Activated naive CD8-positive, alpha-beta T cell treated with anti-CD3 and anti-CD28 coated beads, Interleukin-2, amount 50 U/mL, for 16 hours (primary cell): ENCODE data around the gene ARMCX2.
"Not testable (repeated sequence)": the region's sequence is repeated elsewhere in the genome, so short reads cannot be mapped to it uniquely, and the experiment has no call there.

Experiments
- DNase-seq: peaks from one replicate; pipeline ENCODE4 v3.0.0-alpha.2; 2020; ENCODE audit warnings: low read depth, low spot score

Gene ARMCX2

GRCh38 chrX:101659601-101660063 is at the start of gene ARMCX2:
Gene ARMCX2, minus strand, starts transcription at chrX:101659850. Its CDS starts 2,262 bp downstream, at chrX:101657588.
- DNase-seq, result no peak

GRCh38 chrX:101709384-101709783 is 49.7 kb upstream of the ARMCX2 start:
- DNase-seq, result no peak

DNA sequence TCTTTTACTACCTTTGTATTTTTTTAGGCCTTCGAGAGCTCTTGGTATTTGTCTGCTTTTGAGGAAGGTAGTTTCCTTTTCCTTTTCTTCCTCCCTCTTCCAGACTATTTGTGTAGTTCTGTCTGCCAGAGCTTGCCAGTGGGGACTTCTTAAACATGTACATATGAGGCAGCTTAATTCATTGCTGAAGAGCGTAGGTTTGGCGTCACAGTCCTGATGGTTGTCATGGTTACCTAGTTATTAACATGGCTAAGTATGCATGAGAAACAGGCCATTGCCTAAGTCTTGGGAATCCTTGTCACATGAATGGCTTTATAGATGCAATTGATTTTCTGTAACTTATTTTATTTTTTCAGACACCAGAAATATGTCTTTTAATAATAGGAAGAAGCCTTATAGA is 48.5 kb upstream of the ARMCX2 start:
- DNase-seq, result no peak

DNA sequence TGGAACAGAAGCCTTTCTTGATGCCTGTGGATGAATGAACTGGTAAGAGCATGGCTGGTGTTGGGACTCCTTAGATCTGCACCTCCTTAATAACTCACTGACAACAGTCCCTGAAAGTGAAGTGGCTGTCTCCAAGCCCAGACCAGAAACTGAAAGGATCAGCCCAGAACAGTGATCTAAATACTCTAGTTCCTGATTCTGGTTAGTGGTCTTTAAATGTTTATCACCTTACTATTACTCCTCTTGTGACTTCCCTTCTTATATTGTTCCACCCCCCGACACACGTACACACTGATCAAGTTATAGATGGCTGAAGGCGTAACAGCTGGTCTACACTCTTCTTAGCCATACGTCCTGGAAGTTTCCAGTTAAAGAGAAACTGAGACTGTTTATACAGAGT is 33.8 kb upstream of the ARMCX2 start:
- no peak for DNase-seq

GRCh38 chrX:101691835-101692234 is 32.2 kb upstream of the ARMCX2 start:
- DNase-seq, result no peak

DNA sequence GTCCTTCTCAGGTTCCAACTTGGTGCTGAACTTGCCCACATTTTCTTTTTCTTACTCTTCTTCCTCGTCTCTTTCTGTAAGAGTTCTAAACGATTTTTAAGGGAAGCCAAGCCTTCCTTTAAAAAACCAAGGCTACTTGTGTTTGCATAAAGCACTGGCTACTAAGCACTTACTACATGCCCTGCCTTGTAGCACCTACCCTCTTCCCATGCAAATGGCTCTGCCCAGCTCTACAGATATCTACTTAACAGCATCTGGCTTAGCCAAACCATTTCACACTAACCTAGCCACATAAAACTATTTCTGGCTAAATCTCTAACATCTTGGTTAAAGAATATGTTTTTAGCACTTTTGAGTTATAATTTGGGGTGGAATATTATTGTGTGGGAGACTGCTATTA is 26.9 kb upstream of the ARMCX2 start:
- DNase-seq, result no peak

- DNase-seq, result no peak
Measured at GRCh38 chrX:101685923-101686322, 26.3 kb upstream of the ARMCX2 start.

DNA sequence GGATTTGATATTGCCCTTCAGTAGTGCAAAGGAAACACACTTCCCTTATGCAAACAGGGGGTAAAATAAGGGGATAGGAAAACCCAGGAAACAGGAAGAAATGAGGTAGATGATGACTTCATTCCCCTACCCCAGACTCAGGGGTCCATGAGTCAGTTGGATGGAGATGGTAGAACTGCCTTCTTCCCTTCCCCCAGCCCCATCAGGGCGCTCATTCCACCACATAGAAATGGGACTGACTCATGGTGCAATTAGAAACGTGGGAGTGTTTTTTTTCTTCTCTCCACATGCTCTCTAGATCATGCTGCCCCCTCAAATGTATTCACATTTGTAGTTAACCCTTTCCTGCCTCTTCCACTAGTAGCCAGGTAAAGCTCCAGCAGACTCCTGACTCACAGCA is 23.1 kb upstream of the ARMCX2 start:
- DNase-seq, result no peak

DNA sequence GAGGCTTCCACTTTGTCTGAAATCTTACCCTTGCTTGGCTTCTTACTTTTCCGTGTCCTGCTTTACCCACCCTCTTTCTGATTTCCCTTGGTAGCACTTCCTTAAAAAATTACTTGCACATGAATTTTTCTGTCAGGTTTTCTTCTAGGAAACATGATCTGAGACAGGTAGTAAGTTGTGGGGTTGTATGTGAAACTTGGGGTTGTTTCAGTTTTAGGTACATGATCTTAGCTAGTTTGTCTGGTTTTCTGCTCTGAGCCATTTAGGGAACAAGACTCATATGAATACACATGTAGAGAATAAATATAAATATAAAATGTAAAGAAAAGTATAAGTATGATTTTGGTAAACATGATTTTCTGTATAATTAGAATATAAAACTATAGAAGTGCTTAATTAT is 17.4 kb upstream of the ARMCX2 start:
- DNase-seq, result no peak

GRCh38 chrX:101676571-101676970 is 16.9 kb upstream of the ARMCX2 start:
- DNase-seq, result no peak

DNA sequence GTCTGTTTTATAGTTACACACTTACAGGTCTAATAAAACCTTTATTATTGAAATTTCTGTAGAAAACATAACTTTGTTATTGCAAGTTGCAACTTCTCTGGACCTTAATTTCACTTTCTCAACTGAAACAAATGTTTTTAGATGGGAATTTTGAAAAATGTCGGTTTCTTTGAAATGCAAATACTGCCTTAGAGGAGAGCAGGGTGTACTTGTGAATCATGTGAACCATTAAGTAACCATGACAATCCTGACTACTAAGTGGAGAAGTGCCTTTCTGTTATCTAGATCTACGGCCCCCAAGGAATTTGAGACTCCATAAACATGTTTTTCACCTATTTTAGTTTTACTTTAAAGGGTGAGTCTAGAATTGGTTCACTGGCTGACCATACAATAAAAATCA is 8.5 kb upstream of the ARMCX2 start:
- no peak for DNase-seq

DNA sequence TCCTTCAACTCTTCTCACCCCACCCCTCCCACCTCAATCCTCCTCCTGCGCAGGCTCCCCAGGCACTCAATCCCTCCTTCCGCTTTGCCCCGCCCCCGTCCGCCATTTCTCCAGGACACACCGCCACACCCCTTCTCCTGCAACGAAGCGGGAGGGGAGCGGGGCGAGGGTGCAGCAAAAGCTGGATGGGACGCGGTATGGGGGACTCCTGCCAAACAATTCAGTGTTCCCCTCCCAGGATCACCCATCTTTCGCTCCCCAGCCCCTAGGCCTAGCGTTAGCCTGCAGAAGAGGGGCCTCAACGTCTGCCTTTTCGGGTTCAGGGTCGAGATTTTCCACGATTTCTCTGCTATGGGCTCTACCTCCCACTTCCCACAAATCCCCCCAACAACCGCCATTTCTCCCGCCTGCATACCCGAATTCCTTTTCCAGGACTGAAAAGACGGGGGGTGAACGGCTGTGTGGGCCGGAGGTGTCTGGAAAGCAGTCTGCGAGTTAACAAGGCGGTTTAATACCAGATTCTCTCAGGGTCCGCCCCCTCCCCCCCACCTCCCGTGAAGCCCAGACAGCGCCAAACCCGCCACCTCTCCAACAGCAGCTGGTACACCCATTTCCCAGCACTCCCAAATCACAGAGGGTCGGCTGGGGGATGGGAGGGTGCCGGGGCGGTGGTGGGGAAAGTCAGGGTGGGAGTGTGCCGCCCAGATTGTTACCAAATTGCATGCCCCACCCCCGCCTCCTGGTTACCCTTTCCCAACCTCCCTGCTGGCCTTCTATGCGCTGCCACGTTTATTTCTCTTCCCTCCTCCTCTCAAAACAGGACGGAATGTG is 774 bp downstream of the ARMCX2 start:
- DNase-seq, result peak; percentile 18

DNA sequence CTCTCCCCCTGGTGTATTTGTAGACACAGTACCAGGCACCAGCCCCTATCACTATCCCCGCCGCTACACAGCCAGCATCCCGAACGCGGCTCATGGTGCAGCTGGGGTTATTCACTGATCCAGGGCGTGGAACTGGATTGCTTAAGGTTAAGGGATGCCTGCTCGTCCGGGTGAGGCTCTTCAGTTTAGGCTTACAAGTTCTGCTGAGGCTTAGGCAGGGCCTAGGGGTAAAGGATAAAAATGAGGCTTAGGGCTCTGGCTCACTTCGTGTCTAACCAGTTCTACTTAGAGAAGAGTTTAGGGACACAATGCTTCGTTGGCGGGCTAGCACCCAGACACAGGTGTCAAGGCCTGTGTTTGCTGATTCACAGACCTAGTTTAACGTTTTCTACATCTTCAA is 2.2 kb downstream of the ARMCX2 start:
- no peak for DNase-seq

GRCh38 chrX:101656817-101657216 is 2.8 kb downstream of the ARMCX2 start:
- no peak for DNase-seq

GRCh38 chrX:101655534-101655933 is 4.1 kb downstream of the ARMCX2 start:
- DNase-seq, result no peak

GRCh38 chrX:101647716-101648115 is 11.9 kb downstream of the ARMCX2 start:
- not testable (repeated sequence) for DNase-seq

GRCh38 chrX:101642093-101642492 is 17.6 kb downstream of the ARMCX2 start:
- DNase-seq, result no peak

GRCh38 chrX:101639583-101639982 is 20.1 kb downstream of the ARMCX2 start:
- no peak for DNase-seq

GRCh38 chrX:101619364-101619763 is 40.3 kb downstream of the ARMCX2 start:
- DNase-seq, result no peak

DNA sequence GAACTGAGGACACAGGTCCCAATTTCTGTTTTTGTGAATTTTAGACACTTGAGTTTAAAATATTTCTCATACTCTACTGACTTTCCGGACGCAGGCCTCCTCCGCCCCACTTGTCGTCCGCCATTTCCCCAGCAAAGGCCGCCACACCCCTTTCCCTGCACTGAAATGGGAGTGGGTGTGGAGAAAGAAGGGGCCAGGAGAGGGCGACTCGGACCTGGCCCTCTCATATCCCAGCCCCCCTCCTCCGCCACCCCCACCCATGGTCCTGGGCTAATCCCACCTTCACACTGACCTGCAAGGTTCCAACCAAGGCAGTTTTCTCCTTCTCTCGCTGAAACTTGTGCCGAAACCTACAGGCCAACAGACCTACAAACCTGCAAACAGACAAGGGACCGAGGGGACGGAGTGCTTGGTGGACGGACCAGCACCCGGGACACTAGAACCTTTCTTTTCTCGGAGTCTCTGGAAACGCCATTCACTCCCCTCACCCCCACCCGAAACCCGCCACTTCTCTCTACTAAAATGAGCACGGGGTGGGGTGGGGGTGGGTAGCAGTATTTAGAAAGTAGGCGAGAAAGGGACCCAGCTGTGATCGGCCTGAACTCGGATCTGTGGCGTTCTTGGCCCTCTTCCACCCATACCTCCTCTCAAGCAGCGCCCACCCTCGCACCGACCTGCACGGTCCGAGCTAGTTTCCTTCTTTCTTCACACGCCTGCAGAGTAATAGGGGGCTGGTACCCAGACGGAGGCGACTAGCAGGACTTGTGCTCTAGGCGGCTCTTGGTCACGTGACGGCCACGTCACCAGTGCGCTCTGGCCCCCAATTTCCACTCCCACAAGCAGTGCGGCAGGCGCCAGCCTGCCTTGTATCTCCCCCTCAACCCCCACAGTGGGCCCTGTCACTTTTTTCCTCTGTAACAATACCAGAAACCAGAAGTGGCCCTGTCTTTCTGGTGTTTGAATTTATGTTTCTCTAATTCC is 42.1 kb downstream of the ARMCX2 start, which contains the start of gene ARMCX6:
Gene ARMCX6 (minus strand): TSS at position 790 of the 981 bp plus-strand sequence. CDS start 1,380 bp downstream, outside the sequence.
- peak; percentile 42 for DNase-seq

- no peak for DNase-seq
Measured at GRCh38 chrX:101605728-101606127, 53.9 kb downstream of the ARMCX2 start.
